T-helper 2 cell treated with Interferon-gamma antibody and Interleukin-4, amounts not matched to agents 5 μg/mL and 100 μg/mL, for 36 hours (primary cell): ENCODE measurements around the gene ACSL3.
"Not testable (repeated sequence)": the region's sequence is repeated elsewhere in the genome, so short reads cannot be mapped to it uniquely, and the experiment has no call there.

Experiments
- DNase-seq: peaks from one replicate; pipeline ENCODE4 v3.0.0; 2021; ENCODE audit warnings: low spot score
- H3K27ac Mint-ChIP-seq: one replicate; pipeline ENCODE4 v1.8.0; 2021; ENCODE audit warnings: mild to moderate bottlenecking, mixed read lengths
- H3K27me3 Mint-ChIP-seq: one replicate; pipeline ENCODE4 v1.8.0; 2021; ENCODE audit warnings: low read depth, mixed read lengths
- H3K36me3 Mint-ChIP-seq: one replicate; pipeline ENCODE4 v1.8.0; 2021; ENCODE audit warnings: low read depth, mixed read lengths
- H3K4me1 Mint-ChIP-seq: one replicate; pipeline ENCODE4 v1.8.0; 2021; ENCODE audit warnings: low read depth, mixed read lengths
- H3K4me3 Mint-ChIP-seq: one replicate; pipeline ENCODE4 v1.8.0; 2022; ENCODE audit warnings: mild to moderate bottlenecking, moderate library complexity, mixed read lengths
- H3K9me3 Mint-ChIP-seq: one replicate; pipeline ENCODE4 v1.8.0; 2021; ENCODE audit warnings: mixed read lengths

ACSL3 gene

DNA sequence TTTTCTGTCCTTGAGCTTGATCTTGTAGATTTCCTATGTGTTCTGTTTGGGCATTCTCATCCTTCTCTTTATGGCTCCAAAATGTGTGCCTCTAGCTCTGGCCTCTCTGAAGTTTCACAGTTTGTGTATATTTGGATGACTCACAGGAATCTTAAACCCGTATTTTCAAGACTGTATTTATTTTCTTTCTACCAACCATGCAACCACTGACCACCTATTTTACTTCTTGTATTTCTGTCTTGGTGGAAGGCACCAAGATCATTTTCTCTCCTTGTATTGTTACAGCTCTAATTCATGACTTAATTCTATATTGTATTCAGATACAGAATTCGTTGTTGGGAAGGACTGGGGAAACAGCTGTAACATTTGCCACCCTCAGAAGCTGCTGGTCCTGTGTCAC is 39.5 kb downstream of the ACSL3 start:
- peaks cover 10% of the 10 kb centered on the region for H3K4me1 Mint-ChIP-seq
- H3K4me3 Mint-ChIP-seq, result no peak overlapping the region
- H3K9me3 Mint-ChIP-seq, result no peaks in the 10 kb centered on the region
- DNase-seq, result no peak
- H3K27ac Mint-ChIP-seq, result peak overlapping the region; percentile 3
- no peaks in the 10 kb centered on the region for H3K27me3 Mint-ChIP-seq
- H3K36me3 Mint-ChIP-seq, result peaks cover 3% of the 10 kb centered on the region

GRCh38 chr2:222902660-222903059 is 41.8 kb downstream of the ACSL3 start:
- H3K27me3 Mint-ChIP-seq, result no peaks in the 10 kb centered on the region
- H3K4me1 Mint-ChIP-seq, result peaks cover 10% of the 10 kb centered on the region
- H3K27ac Mint-ChIP-seq, result no peak overlapping the region
- no peak overlapping the region for H3K4me3 Mint-ChIP-seq
- no peak for DNase-seq
- H3K36me3 Mint-ChIP-seq, result peaks cover 4% of the 10 kb centered on the region
- H3K9me3 Mint-ChIP-seq, result no peaks in the 10 kb centered on the region

DNA sequence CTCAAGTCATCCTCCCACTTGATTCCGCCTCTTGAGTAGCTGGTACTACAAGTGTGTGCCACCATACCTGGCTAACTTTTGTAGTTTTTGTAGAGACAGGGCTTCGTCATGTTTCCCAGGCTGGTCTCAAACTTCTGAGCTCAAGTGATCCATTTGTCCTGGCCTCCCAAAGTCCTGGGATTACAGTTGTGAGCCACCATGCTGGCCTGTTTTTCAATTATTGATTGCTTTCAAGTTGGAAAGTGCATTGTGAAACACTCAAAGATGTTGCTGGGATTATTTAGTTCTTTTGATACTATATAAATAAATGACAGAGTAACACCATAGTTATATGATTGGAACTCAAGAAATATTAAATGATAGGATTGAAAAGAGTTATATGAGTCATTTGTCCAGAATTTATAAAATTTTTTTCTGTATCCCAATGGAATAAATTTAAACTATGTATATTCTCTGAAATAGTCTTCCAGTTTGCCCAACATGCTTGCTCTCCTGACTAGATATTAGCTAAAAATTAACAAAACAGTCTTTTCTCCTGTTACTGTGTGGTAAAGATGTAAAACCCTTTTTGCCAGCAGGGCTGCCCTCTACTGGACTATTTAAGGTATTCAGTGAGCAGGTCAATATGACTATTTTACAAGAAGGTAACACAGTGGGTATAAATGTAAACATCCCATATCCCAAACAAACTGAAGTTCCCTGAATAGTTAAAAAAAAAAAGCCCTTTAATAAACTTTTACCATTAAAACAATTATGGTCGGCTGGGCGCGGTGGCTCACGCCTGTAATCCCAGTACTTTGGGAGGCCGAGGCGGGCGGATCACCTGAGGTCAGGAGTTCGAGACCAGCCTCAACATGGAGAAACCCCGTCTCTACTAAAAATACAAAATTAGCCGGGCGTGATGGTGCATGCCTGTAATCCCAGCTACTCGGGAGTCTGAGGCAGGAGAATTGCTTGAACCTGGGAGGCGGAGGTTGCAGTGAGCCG is 42.7 kb downstream of the ACSL3 start:
- Mint-ChIP-seq H3K4me1 (peaks cover 11% of the 10 kb centered on the region), H3K36me3 (peaks cover 9% of the 10 kb centered on the region), H3K27ac (no peak overlapping the region), H3K9me3 (no peaks in the 10 kb centered on the region), H3K4me3 (no peak overlapping the region), H3K27me3 (no peaks in the 10 kb centered on the region)
- no peak for DNase-seq

GRCh38 chr2:222904557-222905258 is 43.9 kb downstream of the ACSL3 start:
- Mint-ChIP-seq H3K27ac (no peak overlapping the region), H3K9me3 (no peaks in the 10 kb centered on the region), H3K36me3 (peaks cover 14% of the 10 kb centered on the region), H3K27me3 (no peaks in the 10 kb centered on the region), H3K4me3 (no peak overlapping the region), H3K4me1 (peaks cover 18% of the 10 kb centered on the region)
- DNase-seq, result no peak

DNA sequence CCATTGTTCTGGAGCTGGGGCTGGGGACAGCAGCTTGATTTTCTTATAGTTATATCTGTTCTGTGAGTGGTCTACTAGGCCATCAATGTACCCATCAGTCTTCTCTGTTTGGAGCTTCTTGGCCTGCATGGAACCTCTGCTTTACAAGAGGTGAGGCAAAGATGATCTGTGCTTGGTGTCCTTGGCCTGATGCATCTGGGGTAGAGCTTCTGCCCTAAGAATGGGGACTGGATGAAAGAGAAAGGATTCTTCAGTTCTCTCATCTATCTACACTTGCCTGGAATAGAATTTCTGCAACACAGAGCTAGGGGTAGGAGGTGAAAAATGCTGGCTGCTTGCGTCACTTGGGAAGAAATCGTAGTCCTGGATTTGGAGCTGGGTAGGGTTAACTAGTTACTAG is 46.2 kb downstream of the ACSL3 start:
- H3K27ac Mint-ChIP-seq, result no peak overlapping the region
- H3K4me3 Mint-ChIP-seq, result no peak overlapping the region
- no peak for DNase-seq
- peaks cover 22% of the 10 kb centered on the region for H3K36me3 Mint-ChIP-seq
- H3K9me3 Mint-ChIP-seq, result no peaks in the 10 kb centered on the region
- H3K4me1 Mint-ChIP-seq, result peaks cover 17% of the 10 kb centered on the region
- H3K27me3 Mint-ChIP-seq, result no peaks in the 10 kb centered on the region

GRCh38 chr2:222907790-222908441 is 47.1 kb downstream of the ACSL3 start:
- no peak for DNase-seq
- Mint-ChIP-seq H3K4me1 (peaks cover 19% of the 10 kb centered on the region), H3K9me3 (no peaks in the 10 kb centered on the region), H3K27ac (no peak overlapping the region), H3K4me3 (no peak overlapping the region), H3K36me3 (peaks cover 22% of the 10 kb centered on the region), H3K27me3 (no peaks in the 10 kb centered on the region)

DNA sequence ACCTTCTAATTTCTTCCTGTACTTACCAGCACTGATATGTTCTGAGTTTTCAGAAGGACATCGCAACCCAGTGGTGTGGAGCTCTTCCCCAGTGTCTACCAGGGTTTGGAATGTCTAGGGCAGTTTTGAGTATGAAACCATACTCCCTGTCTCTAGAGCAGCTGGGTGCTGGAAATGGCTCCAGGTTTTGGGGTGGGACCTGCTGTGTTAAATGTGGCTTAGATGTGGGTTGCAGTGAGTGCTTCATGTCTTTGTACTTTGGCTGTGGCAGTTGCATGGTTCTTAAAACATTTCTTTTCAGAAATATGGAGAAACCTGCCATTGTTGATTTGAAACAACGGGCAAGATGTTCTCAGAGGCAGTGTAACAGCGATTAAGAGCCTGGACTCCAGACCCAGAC is 48.5 kb downstream of the ACSL3 start:
- peaks cover 21% of the 10 kb centered on the region for H3K36me3 Mint-ChIP-seq
- no peak overlapping the region for H3K4me3 Mint-ChIP-seq
- H3K4me1 Mint-ChIP-seq, result peaks cover 22% of the 10 kb centered on the region
- H3K9me3 Mint-ChIP-seq, result no peaks in the 10 kb centered on the region
- peak overlapping the region; percentile 0 for H3K27ac Mint-ChIP-seq
- H3K27me3 Mint-ChIP-seq, result no peaks in the 10 kb centered on the region
- no peak for DNase-seq

- Mint-ChIP-seq H3K36me3 (peaks cover 20% of the 10 kb centered on the region), H3K4me3 (no peak overlapping the region), H3K4me1 (peaks cover 22% of the 10 kb centered on the region), H3K27me3 (no peaks in the 10 kb centered on the region), H3K27ac (no peak overlapping the region), H3K9me3 (no peaks in the 10 kb centered on the region)
- no peak for DNase-seq
Measured at GRCh38 chr2:222912117-222912516, 51.3 kb downstream of the ACSL3 start.

GRCh38 chr2:222912776-222913175 is 51.9 kb downstream of the ACSL3 start:
- DNase-seq, result no peak
- peaks cover 21% of the 10 kb centered on the region for H3K4me1 Mint-ChIP-seq
- H3K27me3 Mint-ChIP-seq, result no peaks in the 10 kb centered on the region
- no peaks in the 10 kb centered on the region for H3K9me3 Mint-ChIP-seq
- no peak overlapping the region for H3K27ac Mint-ChIP-seq
- H3K36me3 Mint-ChIP-seq, result peaks cover 20% of the 10 kb centered on the region
- no peak overlapping the region for H3K4me3 Mint-ChIP-seq

GRCh38 chr2:222915092-222915957 is 54.5 kb downstream of the ACSL3 start:
- Mint-ChIP-seq H3K36me3 (peaks cover 19% of the 10 kb centered on the region), H3K27me3 (no peaks in the 10 kb centered on the region), H3K4me1 (peaks cover 15% of the 10 kb centered on the region), H3K9me3 (no peaks in the 10 kb centered on the region), H3K4me3 (no peak overlapping the region), H3K27ac (no peak overlapping the region)
- DNase-seq, result no peak

DNA sequence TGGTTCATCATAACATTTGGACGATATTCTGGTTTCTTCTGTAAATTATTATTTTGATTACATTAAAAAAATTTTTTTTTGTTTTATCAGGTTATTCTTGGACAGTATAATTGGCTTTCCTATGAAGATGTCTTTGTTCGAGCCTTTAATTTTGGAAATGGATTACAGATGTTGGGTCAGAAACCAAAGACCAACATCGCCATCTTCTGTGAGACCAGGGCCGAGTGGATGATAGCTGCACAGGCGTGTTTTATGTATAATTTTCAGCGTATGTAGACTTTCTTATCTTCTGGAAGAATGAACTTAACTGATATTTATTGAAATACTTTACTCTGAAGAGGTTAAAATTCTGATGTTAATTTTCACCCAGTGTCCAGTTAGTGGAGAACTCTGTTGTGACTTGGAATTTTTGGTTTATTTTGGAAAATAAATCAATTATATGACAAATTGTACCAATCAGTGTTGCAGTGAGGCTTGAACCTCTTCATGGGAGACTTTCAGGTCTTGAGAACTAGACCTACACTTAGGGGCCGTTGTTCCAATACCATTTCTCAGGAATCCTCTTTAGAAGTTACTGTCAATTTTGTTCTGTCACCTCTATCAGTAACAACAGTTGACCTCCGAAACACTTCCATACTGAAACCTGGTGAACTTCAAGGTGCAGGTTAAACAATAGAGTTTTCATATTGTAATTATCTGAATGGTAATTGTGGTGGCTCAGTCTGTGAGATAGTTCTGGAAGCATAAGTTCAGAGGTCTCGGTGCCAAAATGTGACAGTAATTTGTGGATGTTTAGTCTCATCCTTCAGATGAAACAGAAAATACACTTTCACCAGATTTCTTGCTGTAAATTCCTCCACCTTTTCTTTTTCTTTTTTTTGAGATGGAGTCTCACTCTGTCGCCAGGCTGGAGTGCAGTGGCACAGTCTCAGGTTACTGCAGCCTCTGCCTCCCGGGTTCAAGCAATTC is 55.7 kb downstream of the ACSL3 start:
- no peaks in the 10 kb centered on the region for H3K27me3 Mint-ChIP-seq
- no peak overlapping the region for H3K27ac Mint-ChIP-seq
- DNase-seq, result no peak
- no peaks in the 10 kb centered on the region for H3K9me3 Mint-ChIP-seq
- peaks cover 12% of the 10 kb centered on the region for H3K4me1 Mint-ChIP-seq
- H3K36me3 Mint-ChIP-seq, result peaks cover 24% of the 10 kb centered on the region
- no peak overlapping the region for H3K4me3 Mint-ChIP-seq

DNA sequence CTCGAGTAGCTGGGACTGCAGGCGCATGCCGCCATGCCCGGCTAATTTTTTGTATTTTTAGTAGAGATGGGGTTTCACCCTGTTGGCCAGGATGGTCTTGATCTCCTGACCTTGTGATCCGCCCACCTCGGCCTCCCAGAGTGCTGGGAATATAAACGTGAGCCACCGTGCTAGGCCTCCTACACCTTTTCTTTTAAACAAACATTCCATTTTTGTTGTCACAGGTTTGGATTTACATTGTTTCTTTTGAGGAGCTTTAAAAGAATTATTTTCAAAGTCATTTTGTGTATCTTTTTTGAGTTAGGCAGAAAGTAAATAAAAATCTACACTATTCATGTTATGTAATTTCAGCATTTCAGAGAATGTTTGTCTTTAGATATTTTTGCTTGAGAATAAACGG is 56.4 kb downstream of the ACSL3 start:
- peaks cover 24% of the 10 kb centered on the region for H3K36me3 Mint-ChIP-seq
- H3K27me3 Mint-ChIP-seq, H3K4me1 Mint-ChIP-seq, DNase-seq, H3K4me3 Mint-ChIP-seq, H3K27ac Mint-ChIP-seq, H3K9me3 Mint-ChIP-seq: not testable (repeated sequence)
